Measurements from ENCODE around the gene GCLM.

DNA sequence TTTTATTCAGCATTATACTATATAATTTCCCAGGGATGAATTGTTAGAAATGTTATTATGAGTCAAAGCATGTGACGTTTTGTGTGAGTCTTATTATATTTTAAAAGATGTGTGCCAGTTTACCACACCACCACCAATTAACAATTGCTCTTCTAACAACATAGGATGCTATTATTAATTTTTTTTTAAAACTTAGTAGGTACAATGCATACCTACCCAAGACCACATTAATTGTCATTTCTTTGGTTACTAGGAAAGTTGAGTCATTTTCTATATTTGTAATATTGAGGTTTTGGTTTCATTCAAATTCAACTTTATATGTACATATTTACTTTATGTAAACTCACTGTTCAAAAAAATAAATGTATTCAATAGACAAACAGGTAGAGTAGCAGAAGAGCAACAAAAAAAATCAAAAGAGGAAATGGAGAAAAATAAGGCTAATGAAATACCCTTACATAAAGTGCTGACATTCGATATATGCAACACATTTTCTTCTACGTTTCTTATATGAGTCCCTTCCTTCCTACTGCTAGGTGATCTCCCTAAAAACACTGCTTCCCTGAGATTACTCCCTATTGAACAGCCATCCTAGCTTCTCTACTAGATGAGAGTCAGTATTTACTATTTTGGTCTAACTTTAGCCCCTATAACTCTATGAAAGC lies 9.6 kb downstream of the GCLM start:
- TF ChIP-seq MXI1 (IDR thresholded peaks at IDR 0.05; ENCODE audit: borderline replicate concordance, low read depth, low read length) (no peak), BHLHE40 (IDR thresholded peaks at IDR 0.05; ENCODE audit: low read depth, low read length) (no peak), POLR2A (IDR thresholded peaks at IDR 0.05; ENCODE audit: low read depth, low read length) (no peak), FOS (IDR thresholded peaks at IDR 0.05; ENCODE audit: low read depth, low read length) (no peak), MAZ (IDR thresholded peaks at IDR 0.05; ENCODE audit: borderline replicate concordance, low read depth, low read length) (no peak)
- TF ChIP-seq, protein P1, sequence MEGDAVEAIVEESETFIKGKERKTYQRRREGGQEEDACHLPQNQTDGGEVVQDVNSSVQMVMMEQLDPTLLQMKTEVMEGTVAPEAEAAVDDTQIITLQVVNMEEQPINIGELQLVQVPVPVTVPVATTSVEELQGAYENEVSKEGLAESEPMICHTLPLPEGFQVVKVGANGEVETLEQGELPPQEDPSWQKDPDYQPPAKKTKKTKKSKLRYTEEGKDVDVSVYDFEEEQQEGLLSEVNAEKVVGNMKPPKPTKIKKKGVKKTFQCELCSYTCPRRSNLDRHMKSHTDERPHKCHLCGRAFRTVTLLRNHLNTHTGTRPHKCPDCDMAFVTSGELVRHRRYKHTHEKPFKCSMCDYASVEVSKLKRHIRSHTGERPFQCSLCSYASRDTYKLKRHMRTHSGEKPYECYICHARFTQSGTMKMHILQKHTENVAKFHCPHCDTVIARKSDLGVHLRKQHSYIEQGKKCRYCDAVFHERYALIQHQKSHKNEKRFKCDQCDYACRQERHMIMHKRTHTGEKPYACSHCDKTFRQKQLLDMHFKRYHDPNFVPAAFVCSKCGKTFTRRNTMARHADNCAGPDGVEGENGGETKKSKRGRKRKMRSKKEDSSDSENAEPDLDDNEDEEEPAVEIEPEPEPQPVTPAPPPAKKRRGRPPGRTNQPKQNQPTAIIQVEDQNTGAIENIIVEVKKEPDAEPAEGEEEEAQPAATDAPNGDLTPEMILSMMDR (conservative IDR thresholded peaks at IDR 0.05; ENCODE audit: low read depth, low read length), result no peak
- TF ChIP-seq, protein P2, sequence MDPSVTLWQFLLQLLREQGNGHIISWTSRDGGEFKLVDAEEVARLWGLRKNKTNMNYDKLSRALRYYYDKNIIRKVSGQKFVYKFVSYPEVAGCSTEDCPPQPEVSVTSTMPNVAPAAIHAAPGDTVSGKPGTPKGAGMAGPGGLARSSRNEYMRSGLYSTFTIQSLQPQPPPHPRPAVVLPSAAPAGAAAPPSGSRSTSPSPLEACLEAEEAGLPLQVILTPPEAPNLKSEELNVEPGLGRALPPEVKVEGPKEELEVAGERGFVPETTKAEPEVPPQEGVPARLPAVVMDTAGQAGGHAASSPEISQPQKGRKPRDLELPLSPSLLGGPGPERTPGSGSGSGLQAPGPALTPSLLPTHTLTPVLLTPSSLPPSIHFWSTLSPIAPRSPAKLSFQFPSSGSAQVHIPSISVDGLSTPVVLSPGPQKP (IDR thresholded peaks at IDR 0.05; ENCODE audit: borderline replicate concordance, low read depth, low read length), result no peak
